Activated naive CD4-positive, alpha-beta T cell treated with anti-CD3 and anti-CD28 coated beads, Interleukin-2, amount 10 ng/mL, durations not matched to agents 5 hours and 36 hours (primary cell): ENCODE measurements around the gene ADGRL4. TPM values are rescaled to one million over a fixed set of nuclear protein-coding genes. Genes with fewer than 3 reads are reported as not detected.

Experiments
- total RNA-seq, 2 experiments: library from RNA; stranded (reverse); gene quantifications; one replicate each; pipeline ENCODE4 v1.2.3, GENCODE V29; 2021

The ADGRL4 gene
- total RNA-seq = not detected

DNA sequence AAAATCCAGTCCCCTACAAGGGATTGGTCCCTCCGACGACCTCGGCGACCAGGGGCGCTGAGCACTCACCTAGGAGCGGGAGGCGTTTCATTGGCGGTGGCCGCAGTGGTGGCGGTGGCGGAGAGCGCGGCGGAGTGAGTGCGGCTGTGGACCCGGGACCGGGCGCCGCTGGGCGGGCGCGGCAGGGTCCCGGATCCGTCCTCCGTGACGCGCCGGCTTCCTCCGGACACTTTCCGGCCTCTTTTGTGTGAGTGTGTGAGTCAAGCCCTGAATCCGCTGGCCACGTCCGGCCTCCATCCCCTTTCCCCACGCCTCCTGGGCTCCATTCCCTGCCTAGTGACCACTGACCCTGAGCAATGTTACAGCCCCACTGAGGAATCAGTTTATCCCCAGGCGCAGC lies at the start of gene ADGRL4:
Gene ADGRL4, minus strand, starts transcription at position 167 of the 400 bp plus-strand sequence. Its CDS starts 76 bp downstream, at position 91.

